Thyroid gland (tissue), 4 donors: ENCODE measurements around the gene CHST5. TPM values are rescaled to one million over a fixed set of nuclear protein-coding genes. Genes with fewer than 3 reads are reported as not detected.

ENCODE experiments used
- DNase-seq, 2 donors: peaks; one replicate each; pipeline ENCODE4 v3.0.0-alpha.2; 2019
- H3K27ac ChIP-seq, 3 donors: fragments of 200-600 bp; sonication (generic); 1 replicate in 2 of 3; 2 replicates in 1 of 3; pipeline ENCODE4 v1.5.1; 2016 to 2019; ENCODE audit warnings: mild to moderate bottlenecking in 1 of 3, moderate library complexity in 1 of 3
- H3K27me3 ChIP-seq: fragments of 200-600 bp; sonication (generic); one replicate; pipeline ENCODE4 v1.5.1; 2019
- H3K36me3 ChIP-seq, 2 donors: fragments of 200-600 bp; sonication (generic); one replicate each; pipeline ENCODE4 v1.5.1; 2016 to 2019
- H3K4me1 ChIP-seq, 2 donors: fragments of 200-600 bp; sonication (generic); one replicate each; pipeline ENCODE4 v1.5.1; 2017 to 2019
- H3K4me3 ChIP-seq, 3 donors: fragments of 200-600 bp; sonication (generic); replicated peaks in 1 of 3; 1 replicate in 2 of 3; 2 replicates in 1 of 3; pipeline ENCODE4 v1.5.1; 2016; ENCODE audit warnings: mild to moderate bottlenecking in 1 of 3
- H3K9me3 ChIP-seq: fragments of 200-600 bp; sonication (generic); one replicate; pipeline ENCODE4 v1.5.1; 2017
- POLR2A ChIP-seq, 2 donors: fragments of 450-650 bp; IDR thresholded peaks; one replicate each; pipeline ENCODE4 v1.6.1; 2017; ENCODE audit warnings: antibody characterized with exemption in 2 of 2, mild to moderate bottlenecking in 2 of 2, moderate library complexity in 1 of 2
- WGBS, 2 donors: methylation state at CpG; one replicate each; pipeline ENCODE4 v1.1.5; 2017; 5-methylcytosine and 5-hydroxymethylcytosine counted together
- intact Hi-C: fragments of 100-400 bp; cut with DNase I; formaldehyde crosslinking; loops from one replicate; pipeline ENCODE4 v1.15.1; 2023
- total RNA-seq, 4 donors: library from RNA; depleted of rRNA; stranded (reverse); fragments of >200 nt; gene quantifications; one replicate each; pipeline ENCODE4 v1.2.3, GENCODE V29; 2016
- TF ChIP-seq, protein P1 (sequence below), 6 experiments: fragments of 200-600 bp in 3 of 6; fragments of 450-650 bp in 3 of 6; sonication (generic) in 3 of 6; IDR thresholded peaks; one replicate each; pipeline ENCODE4 v1.5.1; 2016 to 2019; ENCODE audit warnings: antibody characterized with exemption in 6 of 6, mild to moderate bottlenecking in 2 of 6, inconsistent platforms in 1 of 6, moderate library complexity in 1 of 6

The CHST5 gene
- total RNA-seq, 4 donors from 2014 or later: 0.50 TPM; not detected in 3

DNA sequence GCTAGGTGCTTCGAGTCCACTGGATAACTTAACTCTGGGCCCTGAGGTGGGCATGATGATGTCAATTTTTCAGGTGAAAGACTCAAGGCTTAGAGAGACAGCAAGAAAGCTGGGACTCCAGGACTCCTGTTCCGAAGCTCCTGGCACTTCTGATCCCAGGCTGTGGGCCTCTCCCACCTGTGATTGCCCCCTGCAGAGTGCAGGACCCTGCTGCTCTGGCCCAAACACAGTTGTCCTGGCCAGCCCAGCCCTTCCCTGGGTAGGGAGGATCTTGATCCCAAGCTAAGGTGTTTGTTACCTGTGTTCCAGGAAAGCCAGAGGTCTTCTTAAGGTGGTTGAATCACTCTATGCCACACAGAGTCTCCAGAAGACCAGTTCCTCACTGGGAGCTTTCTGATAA lies 3.1 kb downstream of the CHST5 start:
- no peak overlapping the region for H3K27ac ChIP-seq
- no peaks in the 10 kb centered on the region for H3K4me1 ChIP-seq
- no peaks in the 10 kb centered on the region for H3K36me3 ChIP-seq
- intact Hi-C loops: no loop called here
- H3K4me3 ChIP-seq: no peak overlapping the region
- WGBS, 2 donors: 82 to 83% methylated on average over 2 of the region's 2 CpGs
- no peaks in the 10 kb centered on the region for H3K9me3 ChIP-seq
- no peak for DNase-seq
- H3K27me3 ChIP-seq: no peaks in the 10 kb centered on the region
- no peak for TF ChIP-seq POLR2A (IDR thresholded peaks at IDR 0.05)
- TF ChIP-seq, protein P1, sequence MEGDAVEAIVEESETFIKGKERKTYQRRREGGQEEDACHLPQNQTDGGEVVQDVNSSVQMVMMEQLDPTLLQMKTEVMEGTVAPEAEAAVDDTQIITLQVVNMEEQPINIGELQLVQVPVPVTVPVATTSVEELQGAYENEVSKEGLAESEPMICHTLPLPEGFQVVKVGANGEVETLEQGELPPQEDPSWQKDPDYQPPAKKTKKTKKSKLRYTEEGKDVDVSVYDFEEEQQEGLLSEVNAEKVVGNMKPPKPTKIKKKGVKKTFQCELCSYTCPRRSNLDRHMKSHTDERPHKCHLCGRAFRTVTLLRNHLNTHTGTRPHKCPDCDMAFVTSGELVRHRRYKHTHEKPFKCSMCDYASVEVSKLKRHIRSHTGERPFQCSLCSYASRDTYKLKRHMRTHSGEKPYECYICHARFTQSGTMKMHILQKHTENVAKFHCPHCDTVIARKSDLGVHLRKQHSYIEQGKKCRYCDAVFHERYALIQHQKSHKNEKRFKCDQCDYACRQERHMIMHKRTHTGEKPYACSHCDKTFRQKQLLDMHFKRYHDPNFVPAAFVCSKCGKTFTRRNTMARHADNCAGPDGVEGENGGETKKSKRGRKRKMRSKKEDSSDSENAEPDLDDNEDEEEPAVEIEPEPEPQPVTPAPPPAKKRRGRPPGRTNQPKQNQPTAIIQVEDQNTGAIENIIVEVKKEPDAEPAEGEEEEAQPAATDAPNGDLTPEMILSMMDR (IDR thresholded peaks at IDR 0.05): no peak

DNA sequence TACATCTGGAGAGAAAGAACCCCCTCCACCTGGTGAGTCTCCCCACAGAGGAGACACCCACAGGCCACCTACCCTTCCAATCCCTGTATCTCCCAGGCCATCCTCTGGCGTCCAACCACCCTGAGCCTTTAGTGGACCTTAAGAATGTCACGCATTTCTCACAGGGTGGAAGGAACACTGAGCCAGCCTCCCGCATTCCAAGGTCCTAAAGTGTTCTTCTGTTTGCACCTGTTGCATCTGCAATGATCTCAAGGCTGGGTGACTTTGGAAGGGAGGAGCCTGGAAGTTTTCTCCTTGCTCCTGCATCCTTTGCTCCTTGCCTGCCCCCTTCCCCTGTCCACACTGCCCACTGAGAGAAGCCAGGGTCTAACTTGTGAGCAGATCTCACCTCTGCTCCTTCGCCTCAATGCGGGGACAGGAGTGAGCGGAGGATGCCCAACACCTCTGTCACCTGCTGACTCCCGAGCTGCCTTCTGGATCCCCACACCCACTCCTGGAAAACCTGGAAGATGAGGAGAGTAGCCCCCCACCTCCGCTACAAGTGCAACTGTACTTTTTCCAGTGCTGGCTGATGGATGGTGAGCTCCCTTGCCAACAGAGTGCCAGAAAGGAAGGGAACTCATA lies 3.7 kb downstream of the CHST5 start:
- intact Hi-C loops: no loop called here

DNA sequence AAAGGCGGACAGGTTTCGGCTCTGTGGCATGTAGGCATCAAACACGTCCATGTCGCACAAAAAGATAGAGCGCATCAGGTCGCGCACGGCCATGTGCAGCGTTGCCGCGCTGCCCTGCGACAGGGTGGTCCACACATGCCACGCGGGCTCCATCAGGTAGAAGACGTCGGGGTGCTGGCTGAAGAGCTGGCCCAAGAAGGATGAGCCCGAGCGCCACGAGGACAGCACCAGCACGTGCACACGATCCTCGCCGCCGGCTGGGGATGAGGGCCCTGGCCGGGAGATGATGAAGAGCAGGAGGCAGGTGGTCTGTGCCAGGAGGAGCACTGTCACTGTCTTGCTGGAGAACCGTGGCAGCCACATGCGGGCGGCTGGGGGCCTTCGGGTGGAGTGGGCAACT lies 5.9 kb downstream of the CHST5 start:
- Histone ChIP-seq H3K27me3 (no peaks in the 10 kb centered on the region), H3K36me3 (no peaks in the 10 kb centered on the region), H3K4me1 (no peaks in the 10 kb centered on the region), H3K4me3 (no peak overlapping the region), H3K27ac (no peak overlapping the region), H3K9me3 (no peaks in the 10 kb centered on the region)
- WGBS, 2 donors: 91 to 96% methylated on average over 14 to 29 of the region's 29 CpGs
- no peak for DNase-seq
- TF ChIP-seq, protein P1 (IDR thresholded peaks at IDR 0.05): no peak
- TF ChIP-seq POLR2A (IDR thresholded peaks at IDR 0.05): no peak
- intact Hi-C loops: no loop called here

More for the DNA sequence above, 3.7 kb downstream of the CHST5 start:
- Histone ChIP-seq H3K27ac (no peak overlapping the region), H3K27me3 (no peaks in the 10 kb centered on the region), H3K9me3 (no peaks in the 10 kb centered on the region), H3K36me3 (no peaks in the 10 kb centered on the region), H3K4me1 (no peaks in the 10 kb centered on the region), H3K4me3 (no peak overlapping the region)
- DNase-seq: no peak
- WGBS, 2 donors: 81 to 86% methylated on average over 8 of the region's 8 CpGs
- TF ChIP-seq, protein P1 (IDR thresholded peaks at IDR 0.05): no peak
- TF ChIP-seq POLR2A (IDR thresholded peaks at IDR 0.05): no peak

DNA sequence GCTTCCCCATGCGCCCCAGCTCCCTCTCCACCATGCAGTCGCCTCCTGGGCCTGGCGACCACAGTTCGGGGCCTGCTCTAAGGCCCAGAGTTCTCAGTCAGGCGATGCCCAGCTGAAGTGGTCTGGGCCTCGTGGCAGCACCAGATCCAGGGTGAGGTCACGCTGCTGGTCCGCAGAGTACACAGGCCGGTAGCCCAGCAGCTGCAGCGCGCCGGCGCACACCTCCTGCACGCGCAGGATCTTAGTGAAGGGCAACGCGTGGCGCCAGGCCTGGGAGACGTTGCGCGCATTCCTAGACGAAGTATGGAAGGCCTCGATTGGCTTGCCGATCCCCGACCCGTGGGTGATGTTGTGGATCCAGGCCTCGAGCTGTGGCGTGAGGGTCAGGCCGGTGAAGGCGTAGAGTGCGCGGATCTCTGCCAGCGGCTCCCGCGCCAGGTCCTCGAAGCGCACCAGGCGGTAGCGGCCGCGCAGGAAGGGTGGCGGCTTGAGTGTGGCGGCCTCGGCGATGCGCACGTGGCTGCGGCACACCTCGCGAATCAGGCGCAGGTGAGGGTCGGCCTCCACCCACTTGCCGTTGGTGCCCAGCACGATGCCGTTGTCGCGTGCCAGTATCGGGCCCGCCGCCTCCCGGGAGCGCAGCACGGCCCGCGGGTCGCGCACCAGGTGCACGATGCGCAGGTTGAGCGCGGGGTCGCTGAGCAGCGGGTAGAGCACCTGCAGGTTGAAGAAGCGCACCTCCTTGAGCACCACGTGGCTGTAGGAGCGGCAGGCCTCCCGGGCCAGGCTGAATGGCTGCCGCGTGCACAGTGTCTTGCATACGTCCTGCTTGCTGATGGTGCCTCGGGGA lies 6.6 kb downstream of the CHST5 start:
- no peaks in the 10 kb centered on the region for H3K9me3 ChIP-seq
- TF ChIP-seq, protein P1 (IDR thresholded peaks at IDR 0.05): no peak
- no peak for TF ChIP-seq POLR2A (IDR thresholded peaks at IDR 0.05)
- H3K27me3 ChIP-seq: no peaks in the 10 kb centered on the region
- WGBS, 2 donors: 91 to 97% methylated on average over 60 to 76 of the region's 81 CpGs
- H3K4me3 ChIP-seq: no peak overlapping the region
- no peaks in the 10 kb centered on the region for H3K36me3 ChIP-seq
- H3K4me1 ChIP-seq: no peaks in the 10 kb centered on the region
- no peak overlapping the region for H3K27ac ChIP-seq
- no peak for DNase-seq
- intact Hi-C loops: no loop called here

DNA sequence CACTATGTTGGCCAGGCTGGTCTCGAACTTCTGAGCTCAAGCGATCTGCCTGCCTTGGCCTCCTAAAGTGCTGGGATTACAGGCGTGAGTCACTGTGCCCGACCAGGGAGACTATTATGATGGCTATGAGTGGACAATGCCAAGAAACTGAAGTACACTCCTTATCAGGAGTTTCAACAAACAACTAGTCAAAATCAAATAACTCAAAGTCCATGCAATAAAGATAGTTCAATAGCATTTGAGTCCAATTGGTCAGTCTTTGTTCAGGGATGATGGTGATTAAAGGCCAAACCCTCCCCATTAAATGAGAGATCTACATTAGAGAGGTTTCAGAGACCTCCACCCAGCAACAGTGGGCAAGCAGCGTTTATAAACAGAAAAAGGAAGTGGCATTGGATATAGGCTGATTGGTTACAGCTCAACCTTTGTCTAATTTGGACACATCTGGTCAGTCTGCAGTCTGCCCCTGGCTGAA lies 8.0 kb downstream of the CHST5 start:
- Histone ChIP-seq H3K4me3 (no peak overlapping the region), H3K4me1 (no peaks in the 10 kb centered on the region), H3K9me3 (no peaks in the 10 kb centered on the region), H3K27ac (no peak overlapping the region), H3K36me3 (no peaks in the 10 kb centered on the region), H3K27me3 (no peaks in the 10 kb centered on the region)
- TF ChIP-seq, protein P1 (IDR thresholded peaks at IDR 0.05): no peak
- TF ChIP-seq POLR2A (IDR thresholded peaks at IDR 0.05): no peak
- WGBS, 2 donors: 82 to 94% methylated on average over 5 of the region's 5 CpGs
- intact Hi-C loops: no loop called here
- no peak for DNase-seq
